Stimulated activated effector memory CD8-positive, alpha-beta T cell treated with anti-CD3 and anti-CD28 coated beads, Interleukin-12 subunit alpha, Interleukin-12 subunit beta, amount 100 ng/mL, for 72 hours (primary cell): ENCODE data around the gene ADAM8.
A peak's percentile ranks its signal among the peaks of the same experiment; 100 is the strongest.
"Not testable (repeated sequence)": the region's sequence is repeated elsewhere in the genome, so short reads cannot be mapped to it uniquely, and the experiment has no call there.

Experiments used
- ATAC-seq: fragments of 150-1000 bp; cut with Tn5 transposase; 2 replicates; pipeline ENCODE4 v1.10.0; 2021
- DNase-seq, 2 donors: peaks; one replicate each; pipeline ENCODE4 v3.0.0; 2021 to 2022; ENCODE audit warnings: low spot score in 2 of 2
- H3K27ac Mint-ChIP-seq: one replicate; pipeline ENCODE4 v1.8.0; 2022; ENCODE audit warnings: mild to moderate bottlenecking, mixed read lengths
- H3K36me3 Mint-ChIP-seq: one replicate; pipeline ENCODE4 v1.8.0; 2022; ENCODE audit warnings: mild to moderate bottlenecking, mixed read lengths
- H3K4me1 Mint-ChIP-seq: one replicate; pipeline ENCODE4 v1.8.0; 2022; ENCODE audit warnings: mixed read lengths
- H3K4me3 Mint-ChIP-seq: one replicate; pipeline ENCODE4 v1.8.0; 2022; ENCODE audit warnings: mild to moderate bottlenecking, mixed read lengths
- H3K9me3 Mint-ChIP-seq: one replicate; pipeline ENCODE4 v1.8.0; 2022; ENCODE audit warnings: mixed read lengths

The ADAM8 gene

DNA sequence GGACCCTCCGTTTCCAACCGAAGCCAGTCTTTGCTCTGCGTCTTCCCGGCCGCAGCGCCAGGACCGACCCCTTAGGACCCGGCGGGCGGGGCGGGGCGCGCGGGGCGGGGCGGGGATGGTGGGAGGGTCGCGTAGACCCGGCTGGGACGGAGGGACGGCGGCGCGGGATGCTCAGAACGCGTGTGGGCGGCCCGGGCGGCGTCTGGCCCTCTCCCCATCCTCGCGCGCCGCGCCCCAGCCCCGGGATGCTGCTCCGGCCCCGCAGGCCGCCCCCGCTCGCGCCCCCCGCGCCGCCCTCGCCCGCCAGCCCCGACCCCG is 46.7 kb downstream of the ADAM8 start, which contains the start of gene UTF1:
TSS of gene UTF1 (plus strand) at position 174 of the 318 bp plus-strand sequence. CDS start at position 246, 72 bp downstream.
- DNase-seq, result no peak
- H3K4me3 Mint-ChIP-seq, result peak within 1 kb of the TSS; percentile 49
- no peaks in the 10 kb centered on the region for H3K36me3 Mint-ChIP-seq
- H3K27ac Mint-ChIP-seq, result no peak within 1 kb of the TSS
- no peaks in the 10 kb centered on the region for H3K9me3 Mint-ChIP-seq
- peaks cover 26% of the 10 kb centered on the region for H3K4me1 Mint-ChIP-seq
- ATAC-seq, result no peak

DNA sequence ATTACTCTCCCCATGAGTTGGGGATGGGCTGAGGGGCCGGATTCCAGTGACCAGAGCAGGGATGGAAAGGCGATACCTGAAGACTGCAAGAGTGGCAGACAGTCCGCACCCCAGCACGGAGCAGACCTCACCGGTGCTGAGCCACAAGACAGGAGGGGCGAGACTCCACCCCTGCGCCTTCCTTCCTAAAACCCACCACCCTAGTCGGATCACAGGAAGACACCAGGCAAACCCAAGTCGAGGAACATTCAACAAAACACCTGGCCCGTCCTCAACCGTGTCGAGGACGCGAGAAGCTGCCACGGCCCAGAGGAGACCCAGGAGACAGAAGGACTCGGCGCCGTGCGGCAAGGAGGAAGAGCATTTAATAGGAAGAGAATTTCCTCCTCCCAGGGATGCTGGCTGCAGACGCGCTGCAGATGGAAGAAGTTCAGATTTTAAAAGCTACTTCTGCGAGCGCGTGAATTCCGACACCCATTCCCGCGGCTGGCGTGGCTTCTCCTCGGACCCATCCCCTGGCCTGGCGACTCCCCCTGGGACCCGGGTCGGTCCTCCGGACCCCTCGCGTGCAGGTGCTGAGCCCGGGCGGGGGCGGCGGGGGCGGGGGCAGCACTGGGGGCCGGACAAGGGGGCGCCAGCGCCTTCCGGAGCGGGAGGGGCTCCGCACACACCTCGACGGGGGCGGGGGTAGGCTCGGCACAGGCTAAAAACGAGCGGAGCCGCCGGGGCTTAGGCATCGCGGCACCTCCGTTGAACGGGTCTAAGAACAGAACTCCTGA is 47.2 kb downstream of the ADAM8 start:
- no peaks in the 10 kb centered on the region for H3K9me3 Mint-ChIP-seq
- no peak overlapping the region for H3K27ac Mint-ChIP-seq
- DNase-seq (no peak), ATAC-seq (no peak)
- H3K36me3 Mint-ChIP-seq, result no peaks in the 10 kb centered on the region
- H3K4me1 Mint-ChIP-seq, result peaks cover 26% of the 10 kb centered on the region
- H3K4me3 Mint-ChIP-seq, result peak overlapping the region; percentile 49

DNA sequence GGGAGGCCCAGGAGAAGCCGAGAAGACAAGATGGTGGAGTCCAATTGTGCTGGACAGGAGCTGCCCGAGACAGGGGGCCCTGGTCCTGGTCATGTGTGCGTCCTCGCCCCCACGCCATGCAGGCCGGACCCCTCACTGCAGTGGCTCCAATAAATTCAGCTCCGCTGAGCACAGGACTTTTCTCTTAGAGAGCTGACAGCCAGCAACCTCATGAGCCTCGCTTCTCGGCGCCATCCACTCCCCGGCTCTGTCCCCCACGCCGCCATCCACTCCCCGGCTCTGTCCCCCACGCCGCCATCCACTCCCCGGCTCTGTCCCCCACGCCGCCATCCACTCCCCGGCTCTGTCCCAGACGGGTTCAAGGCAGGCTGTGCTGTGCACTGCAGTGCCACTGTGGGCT is 49.4 kb downstream of the ADAM8 start:
- ATAC-seq, result no peak

DNA sequence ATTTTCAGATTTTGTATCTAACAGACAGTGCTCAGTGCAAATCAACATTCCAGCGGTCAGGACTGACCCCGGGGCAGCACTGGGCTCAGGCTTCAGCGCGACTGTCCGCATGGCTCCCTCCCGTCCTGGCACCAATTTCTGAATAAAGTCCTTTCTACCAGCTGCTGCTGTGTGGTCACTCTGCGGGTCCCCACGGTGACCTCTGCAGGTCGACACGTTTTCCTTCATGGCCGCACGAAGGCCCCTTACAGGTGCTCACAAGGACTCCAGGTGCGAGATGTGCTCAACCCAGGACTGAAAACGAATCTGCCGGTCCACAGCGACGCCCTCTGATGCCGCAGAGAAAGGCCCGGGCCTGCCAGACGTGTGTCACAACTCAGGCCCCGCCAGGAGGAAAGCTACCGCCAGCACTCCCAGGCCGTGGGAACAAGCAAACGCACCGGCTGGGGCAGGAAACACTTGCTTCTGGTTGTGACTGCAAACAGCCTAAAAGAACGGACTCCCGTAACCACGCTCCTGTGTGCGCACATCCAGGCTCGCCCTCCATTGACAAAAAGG is 50.3 kb downstream of the ADAM8 start:
- ATAC-seq (peak; percentile 47), DNase-seq (no peak)
- H3K36me3 Mint-ChIP-seq, result no peaks in the 10 kb centered on the region
- no peak overlapping the region for H3K27ac Mint-ChIP-seq
- H3K9me3 Mint-ChIP-seq, result no peaks in the 10 kb centered on the region
- H3K4me3 Mint-ChIP-seq, result peak overlapping the region; percentile 60
- peaks cover 26% of the 10 kb centered on the region for H3K4me1 Mint-ChIP-seq

More for the DNA sequence above, 49.4 kb downstream of the ADAM8 start:
- Mint-ChIP-seq H3K4me3 (no peak overlapping the region), H3K27ac (no peak overlapping the region), H3K9me3 (no peaks in the 10 kb centered on the region), H3K4me1 (peaks cover 26% of the 10 kb centered on the region), H3K36me3 (no peaks in the 10 kb centered on the region)
- no peak for DNase-seq

DNA sequence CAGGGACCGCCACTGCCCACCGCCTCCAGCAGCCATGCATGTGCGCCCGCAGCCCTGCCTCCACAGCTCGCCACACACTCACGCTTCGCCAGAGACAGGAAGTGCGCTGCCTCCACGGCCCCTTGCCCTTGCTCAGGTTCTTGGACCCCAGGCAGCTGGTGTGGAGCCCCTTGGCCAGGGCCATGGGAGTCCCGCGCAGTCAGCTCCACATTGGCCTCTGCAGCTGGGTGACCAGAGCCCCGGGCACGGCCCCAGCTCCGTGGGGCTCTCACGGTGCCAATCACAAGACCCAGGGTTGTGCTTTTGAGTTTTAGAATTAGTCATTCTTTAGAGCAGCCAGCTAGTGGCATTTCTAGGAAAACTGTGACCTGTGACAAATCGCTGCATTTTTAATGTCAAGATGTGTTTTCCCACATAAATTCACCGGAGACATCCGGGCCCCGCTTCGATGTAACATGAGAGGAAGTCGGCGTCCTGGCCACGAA is 50.9 kb downstream of the ADAM8 start:
- ATAC-seq (peak; percentile 80), DNase-seq (no peak)
- H3K4me1 Mint-ChIP-seq, result peaks cover 30% of the 10 kb centered on the region
- peak overlapping the region; percentile 26 for H3K27ac Mint-ChIP-seq
- H3K4me3 Mint-ChIP-seq, result peak overlapping the region; percentile 60
- no peaks in the 10 kb centered on the region for H3K36me3 Mint-ChIP-seq
- no peaks in the 10 kb centered on the region for H3K9me3 Mint-ChIP-seq

DNA sequence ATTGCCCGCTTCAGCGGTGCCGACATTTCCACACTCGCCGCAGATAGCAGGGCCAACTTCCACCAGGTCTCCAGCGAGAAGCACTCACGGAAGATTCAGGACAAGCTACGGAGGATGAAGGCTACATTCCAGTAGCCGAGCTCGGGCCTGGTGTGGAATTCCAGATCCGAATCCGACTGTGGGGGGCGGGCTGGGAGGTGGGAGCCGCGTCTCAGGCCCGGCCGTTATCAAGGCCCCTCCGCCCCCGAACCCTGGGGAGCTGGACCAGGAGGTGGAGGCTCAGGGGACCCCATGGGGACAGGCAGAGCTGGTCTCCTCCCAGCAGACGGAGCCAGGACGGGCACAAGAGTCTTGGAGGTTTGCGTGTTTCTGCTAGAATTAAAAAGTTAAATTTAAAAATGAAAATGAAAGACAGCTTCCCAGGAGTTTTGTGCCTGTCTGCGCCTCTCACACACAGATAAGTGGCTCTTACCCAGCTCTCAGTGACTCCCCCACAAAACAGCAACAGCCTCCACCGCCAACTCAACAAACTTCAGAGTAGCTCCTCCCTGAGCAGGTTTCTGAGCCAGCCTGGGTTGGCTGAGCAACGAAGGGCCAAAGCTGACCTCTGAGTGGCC is 51.8 kb downstream of the ADAM8 start:
- no peaks in the 10 kb centered on the region for H3K36me3 Mint-ChIP-seq
- ATAC-seq (no peak), DNase-seq (no peak)
- no peaks in the 10 kb centered on the region for H3K9me3 Mint-ChIP-seq
- peaks cover 31% of the 10 kb centered on the region for H3K4me1 Mint-ChIP-seq
- H3K4me3 Mint-ChIP-seq, result peak overlapping the region; percentile 60
- H3K27ac Mint-ChIP-seq, result peak overlapping the region; percentile 26

DNA sequence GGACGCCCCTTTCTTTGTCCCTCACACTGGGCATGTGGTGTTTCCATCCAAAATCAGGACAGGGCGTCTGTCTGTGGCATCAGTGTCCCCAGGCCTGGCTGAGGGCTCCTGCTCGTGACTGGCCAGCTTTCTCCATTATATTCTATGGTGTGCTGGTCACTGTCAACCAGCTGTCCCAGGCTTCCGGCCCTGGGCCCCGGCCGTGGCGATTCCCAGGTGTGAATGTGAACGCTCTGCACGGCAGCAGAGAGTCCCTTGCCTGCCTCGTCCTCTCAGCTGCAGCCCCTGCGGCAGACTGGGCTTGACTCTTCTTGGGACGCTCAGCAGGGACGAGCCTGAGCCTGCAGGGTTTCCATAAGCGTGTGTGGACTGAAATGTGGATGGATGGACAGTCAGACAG is 52.6 kb downstream of the ADAM8 start:
- Mint-ChIP-seq H3K36me3 (no peaks in the 10 kb centered on the region), H3K27ac (no peak overlapping the region), H3K4me1 (peaks cover 25% of the 10 kb centered on the region), H3K9me3 (no peaks in the 10 kb centered on the region), H3K4me3 (no peak overlapping the region)
- DNase-seq, result no peak
- no peak for ATAC-seq

DNA sequence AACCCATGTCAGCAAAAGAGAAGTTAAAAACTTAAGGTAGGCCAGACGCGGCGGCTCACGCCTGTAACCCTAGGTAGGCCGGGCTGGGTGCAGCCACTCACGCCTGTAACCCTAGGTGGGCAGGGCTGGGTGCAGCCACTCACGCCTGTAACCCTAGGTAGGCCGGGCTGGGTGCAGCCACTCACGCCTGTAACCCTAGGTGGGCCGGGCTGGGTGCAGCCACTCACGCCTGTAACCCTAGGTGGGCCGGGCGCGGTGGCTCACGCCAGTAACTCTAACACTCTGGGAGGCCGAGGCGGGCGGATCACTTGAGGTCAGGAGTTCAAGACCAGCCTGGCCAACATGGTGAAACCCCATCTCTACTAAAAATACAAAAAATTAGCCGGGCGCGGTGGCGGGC is 54.9 kb downstream of the ADAM8 start:
- H3K27ac Mint-ChIP-seq, H3K36me3 Mint-ChIP-seq, ATAC-seq, DNase-seq, H3K4me3 Mint-ChIP-seq, H3K9me3 Mint-ChIP-seq: not testable (repeated sequence)
- H3K4me1 Mint-ChIP-seq, result peaks cover 22% of the 10 kb centered on the region

DNA sequence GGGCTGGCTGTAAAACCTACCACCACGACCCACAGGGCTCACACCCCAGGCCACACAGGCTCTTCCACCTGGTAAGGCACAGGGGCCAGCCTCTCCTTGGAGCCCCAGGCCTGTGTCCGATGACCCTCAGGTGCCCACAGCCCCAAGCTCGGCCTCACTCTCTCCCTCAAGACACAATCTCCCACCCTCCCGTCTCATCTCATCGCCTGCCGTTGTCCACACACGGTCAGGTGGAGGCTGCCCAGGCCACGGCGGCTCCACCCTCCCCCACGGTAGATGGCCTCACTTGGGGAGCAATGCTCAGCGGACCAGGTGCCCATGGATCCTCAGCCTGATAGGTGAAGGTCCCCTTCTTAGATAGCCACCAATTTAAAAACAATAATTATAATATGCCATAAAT is 55.3 kb downstream of the ADAM8 start:
- Mint-ChIP-seq H3K4me1 (peaks cover 17% of the 10 kb centered on the region), H3K27ac (no peak overlapping the region), H3K4me3 (no peak overlapping the region), H3K9me3 (no peaks in the 10 kb centered on the region), H3K36me3 (no peaks in the 10 kb centered on the region)
- no peak for ATAC-seq
- DNase-seq, result no peak

DNA sequence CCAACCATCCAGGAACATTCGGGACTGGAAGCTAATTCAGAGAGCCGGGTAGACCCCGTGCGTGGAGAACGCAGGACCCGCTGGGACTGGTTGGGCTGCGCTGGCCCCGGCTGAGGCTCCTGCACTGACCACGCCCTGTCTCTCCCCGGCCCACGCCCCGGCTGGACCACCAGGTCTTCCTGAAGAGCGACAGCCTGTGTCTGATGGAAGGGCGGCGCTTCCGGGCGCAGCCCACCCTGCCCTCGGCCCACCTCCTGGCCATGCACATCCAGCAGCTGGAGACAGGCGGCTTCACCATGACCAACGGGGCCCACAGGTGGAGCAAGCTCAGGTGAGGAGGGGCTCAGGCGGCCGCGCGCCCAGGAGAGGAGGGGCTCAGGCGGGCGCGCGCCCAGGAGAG is 56.9 kb downstream of the ADAM8 start:
- H3K27ac Mint-ChIP-seq, result no peak overlapping the region
- peaks cover 5% of the 10 kb centered on the region for H3K4me1 Mint-ChIP-seq
- ATAC-seq, result no peak
- H3K9me3 Mint-ChIP-seq, result no peaks in the 10 kb centered on the region
- H3K4me3 Mint-ChIP-seq, result no peak overlapping the region
- H3K36me3 Mint-ChIP-seq, result no peaks in the 10 kb centered on the region
- DNase-seq, result no peak

DNA sequence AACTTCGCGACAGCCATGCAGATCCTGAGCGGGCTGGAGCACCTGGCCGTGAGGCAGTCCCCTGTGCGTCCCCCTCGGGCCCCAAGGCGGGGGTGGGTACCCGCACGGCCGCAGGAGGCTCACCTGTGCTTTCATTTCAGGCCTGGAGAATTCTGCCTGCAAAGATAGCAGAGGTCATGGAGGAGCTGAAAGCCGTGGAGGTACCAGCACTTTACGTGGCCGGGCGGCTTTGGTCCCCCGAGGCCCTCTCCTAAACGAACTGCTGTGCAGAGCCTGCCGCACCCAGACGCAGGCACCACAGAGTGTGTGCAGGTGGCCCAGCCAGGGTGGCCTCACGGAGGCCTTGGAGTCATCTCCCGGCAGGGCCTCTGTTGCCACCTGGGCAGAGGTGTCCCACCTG is 57.8 kb downstream of the ADAM8 start:
- Mint-ChIP-seq H3K9me3 (no peaks in the 10 kb centered on the region), H3K4me3 (no peak overlapping the region), H3K36me3 (no peaks in the 10 kb centered on the region), H3K4me1 (peaks cover 5% of the 10 kb centered on the region), H3K27ac (no peak overlapping the region)
- ATAC-seq (no peak), DNase-seq (no peak)

DNA sequence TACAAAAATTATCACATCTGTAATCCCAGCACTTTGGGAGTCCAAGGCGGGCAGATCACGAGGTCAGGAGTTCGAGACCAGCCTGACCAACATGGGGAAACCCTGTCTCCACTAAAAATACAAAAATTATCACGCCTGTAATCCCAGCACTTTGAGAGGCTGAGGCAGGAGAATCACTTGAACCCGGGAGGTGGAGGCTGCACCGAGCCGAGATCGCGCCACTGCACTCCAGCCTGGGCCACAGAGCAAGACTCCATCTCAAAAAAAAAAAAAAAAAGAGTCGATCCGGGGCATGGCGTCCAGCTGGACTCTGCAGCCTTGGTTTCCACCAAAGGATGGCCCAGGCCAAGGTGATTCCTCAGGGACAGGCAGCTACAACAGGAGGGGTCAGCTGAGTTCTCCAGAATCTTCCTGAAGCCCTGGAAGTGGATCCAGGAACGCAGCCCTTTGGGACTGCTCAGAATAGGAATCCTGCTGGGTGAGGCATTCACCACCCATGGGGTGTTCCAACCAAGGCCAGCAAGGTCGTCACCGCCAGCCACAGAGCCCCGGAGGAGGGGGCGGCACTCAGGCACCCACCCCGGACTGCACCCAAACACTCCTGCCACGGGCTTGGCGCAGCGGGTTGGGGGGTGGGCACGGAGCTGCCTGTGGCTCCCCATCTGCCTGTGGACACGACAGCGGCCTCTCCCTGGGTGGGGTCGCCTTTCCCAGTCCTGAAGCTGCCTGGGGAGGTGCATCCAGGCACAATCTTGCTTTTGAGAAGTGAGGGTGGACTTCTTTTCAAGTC is 58.7 kb downstream of the ADAM8 start:
- Mint-ChIP-seq H3K27ac (no peak overlapping the region), H3K4me3 (no peak overlapping the region), H3K4me1 (peaks cover 5% of the 10 kb centered on the region), H3K9me3 (no peaks in the 10 kb centered on the region), H3K36me3 (no peaks in the 10 kb centered on the region)
- no peak for ATAC-seq
- DNase-seq, result no peak

DNA sequence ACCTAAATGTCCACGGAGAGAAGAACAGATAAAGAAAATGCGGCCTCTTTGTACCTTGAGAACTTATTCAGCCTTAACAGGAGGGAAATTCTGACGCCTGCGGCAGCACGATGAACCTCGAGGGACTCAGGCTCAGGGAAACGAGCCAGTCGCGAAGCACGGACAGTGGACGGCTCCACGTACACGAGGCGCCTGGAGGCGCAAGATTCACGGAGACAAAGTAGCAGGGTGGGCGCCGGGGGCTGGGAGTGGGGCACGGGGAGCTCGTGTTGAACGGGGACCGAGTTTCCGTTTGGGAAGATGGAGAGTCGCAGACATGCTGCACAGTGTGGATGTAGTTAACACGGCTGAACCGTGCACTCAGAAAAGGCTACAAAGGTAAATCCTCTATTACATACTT is 59.9 kb downstream of the ADAM8 start:
- Mint-ChIP-seq H3K9me3 (no peaks in the 10 kb centered on the region), H3K27ac (no peak overlapping the region), H3K4me1 (peaks cover 10% of the 10 kb centered on the region), H3K36me3 (no peaks in the 10 kb centered on the region), H3K4me3 (no peak overlapping the region)
- DNase-seq (no peak), ATAC-seq (no peak)

DNA sequence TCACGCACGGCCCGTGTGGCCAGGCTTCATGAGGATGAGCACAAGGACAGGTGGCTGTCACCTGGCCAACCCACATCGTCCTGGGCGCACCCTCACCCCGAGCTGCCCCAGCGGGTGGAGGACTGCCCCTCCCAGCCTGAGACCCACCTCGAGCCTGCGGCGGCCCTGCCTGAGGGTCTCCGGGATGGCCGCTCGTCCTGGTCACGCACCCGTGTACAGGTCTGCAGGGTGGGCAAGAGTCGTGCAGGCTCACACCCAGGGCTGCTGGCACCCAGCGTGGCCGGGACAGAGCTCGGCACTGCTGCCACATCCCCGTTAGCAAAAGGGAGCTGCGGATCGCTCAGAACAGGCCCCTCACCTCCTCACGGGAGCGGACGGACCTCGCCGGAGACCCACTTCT is 61.1 kb downstream of the ADAM8 start:
- no peak overlapping the region for H3K27ac Mint-ChIP-seq
- peaks cover 6% of the 10 kb centered on the region for H3K4me1 Mint-ChIP-seq
- ATAC-seq (no peak), DNase-seq (no peak)
- no peaks in the 10 kb centered on the region for H3K9me3 Mint-ChIP-seq
- no peaks in the 10 kb centered on the region for H3K36me3 Mint-ChIP-seq
- no peak overlapping the region for H3K4me3 Mint-ChIP-seq
